WTC11 (cell line): ENCODE measurements around the gene SCAMP3. TPM values are rescaled to one million over a fixed set of nuclear protein-coding genes. Genes with fewer than 3 reads are reported as not detected.

Experiments
- ATAC-seq: fragments of 200-7000 bp; cut with Tn5 transposase; 2 replicates; pipeline ENCODE4 v1.10.0; 2021; ENCODE audit warnings: mild to moderate bottlenecking, moderate library complexity
- CTCF ChIA-PET: fragments of 300-600 bp; sonication (Branson Sonifier 250); formaldehyde crosslinking; loops from one replicate; lab custom pipeline; 2021; ENCODE audit warnings: antibody characterized with exemption; lab: Charles Lee
- POLR2A ChIA-PET: fragments of 350-600 bp; sonication (Branson Sonifier 250); formaldehyde crosslinking; loops from one replicate; lab custom pipeline; 2021; ENCODE audit warnings: antibody characterized with exemption; lab: Charles Lee
- DNase-seq: peaks from one replicate; pipeline ENCODE4 v3.0.0; 2021; ENCODE audit warnings: low spot score
- H3K27ac Mint-ChIP-seq: 2 replicates; pipeline ENCODE4 v1.8.0; 2021; ENCODE audit warnings: mixed read lengths
- H3K27me3 Mint-ChIP-seq: 2 replicates; pipeline ENCODE4 v1.8.0; 2021; ENCODE audit warnings: low read depth, mild to moderate bottlenecking, moderate library complexity, mixed read lengths
- H3K36me3 Mint-ChIP-seq: 2 replicates; pipeline ENCODE4 v1.8.0; 2021; ENCODE audit warnings: mixed read lengths
- H3K4me1 Mint-ChIP-seq: 2 replicates; pipeline ENCODE4 v1.8.0; 2022; ENCODE audit warnings: mixed read lengths
- H3K4me3 Mint-ChIP-seq: 2 replicates; pipeline ENCODE4 v1.8.0; 2021; ENCODE audit warnings: mild to moderate bottlenecking, moderate library complexity, mixed read lengths
- H3K9me3 Mint-ChIP-seq: 2 replicates; pipeline ENCODE4 v1.8.0; 2021; ENCODE audit warnings: mixed read lengths
- ETV6 ChIP-seq: sonication (generic); formaldehyde crosslinking; IDR thresholded peaks from 2 replicates; pipeline ENCODE4 v1.8.1; 2022; ENCODE audit warnings: mild to moderate bottlenecking, missing genetic modification reagents
- FOXJ3 ChIP-seq: sonication (generic); formaldehyde crosslinking; IDR thresholded peaks from 2 replicates; pipeline ENCODE4 v1.9.0; 2021; ENCODE audit warnings: missing genetic modification reagents, mild to moderate bottlenecking, borderline replicate concordance
- FOXK1 ChIP-seq: sonication (generic); formaldehyde crosslinking; IDR thresholded peaks from 2 replicates; pipeline ENCODE4 v1.8.0; 2022; ENCODE audit warnings: mild to moderate bottlenecking, moderate library complexity, missing genetic modification reagents
- GABPB1 ChIP-seq: sonication (generic); formaldehyde crosslinking; IDR thresholded peaks from 2 replicates; pipeline ENCODE4 v1.8.1; 2023; ENCODE audit warnings: mild to moderate bottlenecking, missing genetic modification reagents
- NFYB ChIP-seq: sonication (generic); formaldehyde crosslinking; conservative IDR thresholded peaks from 2 replicates; pipeline ENCODE4 v1.8.0; 2022; ENCODE audit warnings: low read depth, missing genetic modification reagents
- NR2C2 ChIP-seq: sonication (generic); formaldehyde crosslinking; IDR thresholded peaks from 2 replicates; pipeline ENCODE4 v1.8.0; 2022; ENCODE audit warnings: mild to moderate bottlenecking, missing genetic modification reagents
- OVOL2 ChIP-seq: fragments of 250-450 bp; sonication (Bioruptor Pico); IDR thresholded peaks from 2 replicates; pipeline ENCODE4 v1.9.0; 2021; ENCODE audit warnings: mild to moderate bottlenecking, borderline replicate concordance
- PRRX2 ChIP-seq: fragments of 250-450 bp; sonication (Bioruptor Pico); IDR thresholded peaks from 2 replicates; pipeline ENCODE4 v1.8.0; 2021; ENCODE audit warnings: mild to moderate bottlenecking
- SP1 ChIP-seq: sonication (generic); formaldehyde crosslinking; conservative IDR thresholded peaks from 2 replicates; pipeline ENCODE4 v1.8.1; 2022; ENCODE audit warnings: missing genetic modification reagents
- TCF7 ChIP-seq: sonication (generic); formaldehyde crosslinking; IDR thresholded peaks from 2 replicates; pipeline ENCODE4 v1.8.0; 2022; ENCODE audit warnings: mild to moderate bottlenecking, low read depth, missing genetic modification reagents, moderate library complexity
- TEAD1 ChIP-seq: sonication (generic); formaldehyde crosslinking; IDR thresholded peaks from 2 replicates; pipeline ENCODE4 v1.8.0; 2022; ENCODE audit warnings: mild to moderate bottlenecking, missing genetic modification reagents
- ZBTB21 ChIP-seq: sonication (generic); formaldehyde crosslinking; IDR thresholded peaks from 2 replicates; pipeline ENCODE4 v1.8.1; 2023; ENCODE audit warnings: mild to moderate bottlenecking, missing genetic modification reagents, borderline replicate concordance
- ZNF396 ChIP-seq: fragments of 250-450 bp; sonication (Bioruptor Pico); IDR thresholded peaks from 2 replicates; pipeline ENCODE4 v1.8.0; 2021; ENCODE audit warnings: mild to moderate bottlenecking, moderate library complexity, borderline replicate concordance
- ZNF416 ChIP-seq: fragments of 250-450 bp; sonication (Bioruptor Pico); IDR thresholded peaks from 2 replicates; pipeline ENCODE4 v1.9.0; 2021; ENCODE audit warnings: mild to moderate bottlenecking, inconsistent platforms
- total RNA-seq: library from RNA; stranded (reverse); gene quantifications from 3 replicates; pipeline ENCODE4 v1.2.3, GENCODE V29; 2021
- TF ChIP-seq, protein P1 (sequence below): fragments of 250-450 bp; sonication (Bioruptor Pico); IDR thresholded peaks from 2 replicates; pipeline ENCODE4 v1.9.0; 2021; ENCODE audit warnings: mild to moderate bottlenecking
- TF ChIP-seq, protein P2 (sequence below): fragments of 250-450 bp; sonication (Bioruptor Pico); IDR thresholded peaks from 2 replicates; pipeline ENCODE4 v1.9.0; 2021; ENCODE audit warnings: moderate library complexity, mild to moderate bottlenecking, inconsistent platforms, borderline replicate concordance
- TF ChIP-seq, protein P3 (sequence below): sonication (generic); formaldehyde crosslinking; IDR thresholded peaks from 2 replicates; pipeline ENCODE4 v1.8.1; 2023; ENCODE audit warnings: mild to moderate bottlenecking, missing genetic modification reagents, moderate library complexity
- TF ChIP-seq, protein P4 (sequence below): sonication (generic); formaldehyde crosslinking; IDR thresholded peaks from 2 replicates; pipeline ENCODE4 v1.8.1; 2023; ENCODE audit warnings: mild to moderate bottlenecking, missing genetic modification reagents, moderate library complexity
- TF ChIP-seq, protein P5 (sequence below): fragments of 250-450 bp; sonication (Bioruptor Pico); IDR thresholded peaks from 2 replicates; pipeline ENCODE4 v1.9.0; 2021; ENCODE audit warnings: mild to moderate bottlenecking
- TF ChIP-seq, protein P6 (sequence below): sonication (generic); formaldehyde crosslinking; IDR thresholded peaks from 2 replicates; pipeline ENCODE4 v1.8.1; 2022; ENCODE audit warnings: mild to moderate bottlenecking, moderate library complexity, missing genetic modification reagents
- TF ChIP-seq, protein P7 (sequence below): sonication (generic); formaldehyde crosslinking; IDR thresholded peaks from 2 replicates; pipeline ENCODE4 v1.8.1; 2023; ENCODE audit warnings: mild to moderate bottlenecking, moderate library complexity, missing genetic modification reagents
- TF ChIP-seq, protein P8 (sequence below): fragments of 250-450 bp; sonication (Bioruptor Pico); conservative IDR thresholded peaks from 2 replicates; pipeline ENCODE4 v1.9.0; 2021; ENCODE audit warnings: mild to moderate bottlenecking

SCAMP3 gene
- total RNA-seq, 1 experiment from 2014 or later = 58.8 TPM

DNA sequence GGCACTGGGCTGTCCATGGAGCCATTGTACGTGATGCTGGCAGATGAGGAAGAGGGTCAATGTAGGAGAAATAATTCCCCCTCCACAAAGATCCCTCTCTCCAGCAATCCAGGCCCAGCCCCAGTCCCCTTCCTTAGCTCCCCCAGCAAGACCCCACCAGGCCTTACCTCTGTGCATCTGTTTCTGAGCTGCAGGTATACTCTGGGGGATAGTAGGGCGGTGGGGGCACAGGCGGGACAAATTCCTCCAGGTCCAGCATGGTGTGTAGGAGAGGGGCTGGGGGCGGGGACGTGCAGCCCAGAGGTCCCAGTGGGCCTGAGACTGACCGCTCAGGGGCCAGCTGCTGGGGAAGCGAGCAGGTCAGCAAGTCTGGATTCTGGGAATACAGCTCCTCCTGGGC, 10.6 kb downstream of the SCAMP3 start (continued):
- TF ChIP-seq, protein P1, sequence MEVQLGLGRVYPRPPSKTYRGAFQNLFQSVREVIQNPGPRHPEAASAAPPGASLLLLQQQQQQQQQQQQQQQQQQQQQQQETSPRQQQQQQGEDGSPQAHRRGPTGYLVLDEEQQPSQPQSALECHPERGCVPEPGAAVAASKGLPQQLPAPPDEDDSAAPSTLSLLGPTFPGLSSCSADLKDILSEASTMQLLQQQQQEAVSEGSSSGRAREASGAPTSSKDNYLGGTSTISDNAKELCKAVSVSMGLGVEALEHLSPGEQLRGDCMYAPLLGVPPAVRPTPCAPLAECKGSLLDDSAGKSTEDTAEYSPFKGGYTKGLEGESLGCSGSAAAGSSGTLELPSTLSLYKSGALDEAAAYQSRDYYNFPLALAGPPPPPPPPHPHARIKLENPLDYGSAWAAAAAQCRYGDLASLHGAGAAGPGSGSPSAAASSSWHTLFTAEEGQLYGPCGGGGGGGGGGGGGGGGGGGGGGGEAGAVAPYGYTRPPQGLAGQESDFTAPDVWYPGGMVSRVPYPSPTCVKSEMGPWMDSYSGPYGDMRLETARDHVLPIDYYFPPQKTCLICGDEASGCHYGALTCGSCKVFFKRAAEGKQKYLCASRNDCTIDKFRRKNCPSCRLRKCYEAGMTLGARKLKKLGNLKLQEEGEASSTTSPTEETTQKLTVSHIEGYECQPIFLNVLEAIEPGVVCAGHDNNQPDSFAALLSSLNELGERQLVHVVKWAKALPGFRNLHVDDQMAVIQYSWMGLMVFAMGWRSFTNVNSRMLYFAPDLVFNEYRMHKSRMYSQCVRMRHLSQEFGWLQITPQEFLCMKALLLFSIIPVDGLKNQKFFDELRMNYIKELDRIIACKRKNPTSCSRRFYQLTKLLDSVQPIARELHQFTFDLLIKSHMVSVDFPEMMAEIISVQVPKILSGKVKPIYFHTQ = no peak
- TF ChIP-seq PRRX2 (CRISPR knock-in tag) = no peak

DNA sequence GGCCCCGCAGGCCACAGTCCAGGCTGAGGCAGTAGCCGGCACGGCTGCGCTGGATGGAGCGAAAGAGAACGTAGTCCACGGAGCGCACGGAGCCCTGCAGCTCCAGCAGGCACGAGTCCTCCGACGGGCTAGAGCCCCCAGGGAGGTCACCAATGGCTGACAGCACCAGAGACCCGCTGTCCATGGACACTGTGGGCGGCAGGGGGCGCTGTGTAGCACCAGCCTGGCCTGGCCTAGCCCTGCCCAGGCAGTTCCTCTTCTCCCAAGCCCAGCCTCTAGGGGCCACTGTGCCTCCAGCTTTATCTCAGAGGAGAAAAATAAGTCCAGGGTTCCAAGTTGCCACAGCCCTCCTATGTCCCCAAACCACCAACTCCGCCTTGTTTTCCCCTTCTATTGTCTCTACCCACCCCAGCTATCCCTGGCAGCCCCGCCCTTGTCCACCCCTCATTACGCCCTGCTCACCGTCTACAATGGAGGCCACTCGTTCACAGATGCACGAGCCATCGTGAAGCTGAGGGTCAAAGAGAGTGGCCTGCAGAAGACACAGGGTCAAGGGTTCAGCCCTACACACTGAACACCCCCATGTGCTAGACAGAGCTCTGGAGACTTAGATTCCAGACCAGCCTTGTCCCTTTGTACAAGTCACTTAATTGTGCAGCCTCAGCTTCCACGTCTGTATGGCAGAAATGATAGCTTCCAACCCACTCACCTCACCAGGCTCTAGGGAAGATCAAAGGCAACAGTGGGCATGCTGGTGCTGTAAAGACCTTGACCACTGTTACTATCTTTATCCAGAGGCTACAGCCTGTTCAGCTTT, 11.3 kb downstream of the SCAMP3 start:
- CTCF ChIA-PET = interaction anchor here (0.5 to 4.8 kb wide), 63 partner anchors 9 to 1484 kb away, joined by 3 to 204 read pairs (median 6); partner anchors contain the start of genes CLK2, FDPS, HCN3 and KRTCAP2
- POLR2A ChIA-PET = interaction anchor here (1.0 to 1.7 kb wide), 6 partner anchors 10 to 67 kb away, joined by 3 to 6 read pairs (median 4); partner anchors contain the start of gene CLK2
- TF ChIP-seq ZBTB21 (CRISPR knock-in tag) (no peak), FOXJ3 (CRISPR knock-in tag) (no peak), NR2C2 (CRISPR knock-in tag) (no peak), TEAD1 (CRISPR knock-in tag) (peak; percentile 50; the same call in 1 of the 2 replicates), FOXK1 (CRISPR knock-in tag) (0 out of 2 replicates have a peak, but pooled peaks have one; percentile 17), OVOL2 (no peak), ZNF416 (CRISPR knock-in tag) (peak; percentile 32; the same call in 1 of the 2 replicates), NFYB (CRISPR knock-in tag) (no peak), SP1 (peak; percentile 33; the same call in 1 of the 2 replicates), ZNF396 (CRISPR knock-in tag) (no peak), TCF7 (CRISPR knock-in tag) (no peak), GABPB1 (CRISPR knock-in tag) (no peak), ETV6 (CRISPR knock-in tag) (no peak)
- TF ChIP-seq, protein P2, sequence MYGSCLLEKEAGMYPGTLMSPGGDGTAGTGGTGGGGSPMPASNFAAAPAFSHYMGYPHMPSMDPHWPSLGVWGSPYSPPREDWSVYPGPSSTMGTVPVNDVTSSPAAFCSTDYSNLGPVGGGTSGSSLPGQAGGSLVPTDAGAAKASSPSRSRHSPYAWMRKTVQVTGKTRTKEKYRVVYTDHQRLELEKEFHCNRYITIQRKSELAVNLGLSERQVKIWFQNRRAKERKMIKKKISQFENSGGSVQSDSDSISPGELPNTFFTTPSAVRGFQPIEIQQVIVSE (CRISPR knock-in tag) = no peak
- TF ChIP-seq, protein P3, sequence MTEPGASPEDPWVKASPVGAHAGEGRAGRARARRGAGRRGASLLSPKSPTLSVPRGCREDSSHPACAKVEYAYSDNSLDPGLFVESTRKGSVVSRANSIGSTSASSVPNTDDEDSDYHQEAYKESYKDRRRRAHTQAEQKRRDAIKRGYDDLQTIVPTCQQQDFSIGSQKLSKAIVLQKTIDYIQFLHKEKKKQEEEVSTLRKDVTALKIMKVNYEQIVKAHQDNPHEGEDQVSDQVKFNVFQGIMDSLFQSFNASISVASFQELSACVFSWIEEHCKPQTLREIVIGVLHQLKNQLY (CRISPR knock-in tag) = no peak
- TF ChIP-seq, protein P4, sequence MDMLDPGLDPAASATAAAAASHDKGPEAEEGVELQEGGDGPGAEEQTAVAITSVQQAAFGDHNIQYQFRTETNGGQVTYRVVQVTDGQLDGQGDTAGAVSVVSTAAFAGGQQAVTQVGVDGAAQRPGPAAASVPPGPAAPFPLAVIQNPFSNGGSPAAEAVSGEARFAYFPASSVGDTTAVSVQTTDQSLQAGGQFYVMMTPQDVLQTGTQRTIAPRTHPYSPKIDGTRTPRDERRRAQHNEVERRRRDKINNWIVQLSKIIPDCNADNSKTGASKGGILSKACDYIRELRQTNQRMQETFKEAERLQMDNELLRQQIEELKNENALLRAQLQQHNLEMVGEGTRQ (CRISPR knock-in tag) = no peak
- TF ChIP-seq, protein P5, sequence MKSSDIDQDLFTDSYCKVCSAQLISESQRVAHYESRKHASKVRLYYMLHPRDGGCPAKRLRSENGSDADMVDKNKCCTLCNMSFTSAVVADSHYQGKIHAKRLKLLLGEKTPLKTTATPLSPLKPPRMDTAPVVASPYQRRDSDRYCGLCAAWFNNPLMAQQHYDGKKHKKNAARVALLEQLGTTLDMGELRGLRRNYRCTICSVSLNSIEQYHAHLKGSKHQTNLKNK (CRISPR knock-in tag) = no peak
- TF ChIP-seq, protein P6, sequence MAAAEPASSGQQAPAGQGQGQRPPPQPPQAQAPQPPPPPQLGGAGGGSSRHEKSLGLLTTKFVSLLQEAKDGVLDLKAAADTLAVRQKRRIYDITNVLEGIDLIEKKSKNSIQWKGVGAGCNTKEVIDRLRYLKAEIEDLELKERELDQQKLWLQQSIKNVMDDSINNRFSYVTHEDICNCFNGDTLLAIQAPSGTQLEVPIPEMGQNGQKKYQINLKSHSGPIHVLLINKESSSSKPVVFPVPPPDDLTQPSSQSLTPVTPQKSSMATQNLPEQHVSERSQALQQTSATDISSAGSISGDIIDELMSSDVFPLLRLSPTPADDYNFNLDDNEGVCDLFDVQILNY (CRISPR knock-in tag) = no peak
- TF ChIP-seq, protein P7, sequence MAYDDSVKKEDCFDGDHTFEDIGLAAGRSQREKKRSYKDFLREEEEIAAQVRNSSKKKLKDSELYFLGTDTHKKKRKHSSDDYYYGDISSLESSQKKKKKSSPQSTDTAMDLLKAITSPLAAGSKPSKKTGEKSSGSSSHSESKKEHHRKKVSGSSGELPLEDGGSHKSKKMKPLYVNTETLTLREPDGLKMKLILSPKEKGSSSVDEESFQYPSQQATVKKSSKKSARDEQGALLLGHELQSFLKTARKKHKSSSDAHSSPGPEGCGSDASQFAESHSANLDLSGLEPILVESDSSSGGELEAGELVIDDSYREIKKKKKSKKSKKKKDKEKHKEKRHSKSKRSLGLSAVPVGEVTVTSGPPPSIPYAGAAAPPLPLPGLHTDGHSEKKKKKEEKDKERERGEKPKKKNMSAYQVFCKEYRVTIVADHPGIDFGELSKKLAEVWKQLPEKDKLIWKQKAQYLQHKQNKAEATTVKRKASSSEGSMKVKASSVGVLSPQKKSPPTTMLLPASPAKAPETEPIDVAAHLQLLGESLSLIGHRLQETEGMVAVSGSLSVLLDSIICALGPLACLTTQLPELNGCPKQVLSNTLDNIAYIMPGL = peak; percentile 95
- TF ChIP-seq, protein P8, sequence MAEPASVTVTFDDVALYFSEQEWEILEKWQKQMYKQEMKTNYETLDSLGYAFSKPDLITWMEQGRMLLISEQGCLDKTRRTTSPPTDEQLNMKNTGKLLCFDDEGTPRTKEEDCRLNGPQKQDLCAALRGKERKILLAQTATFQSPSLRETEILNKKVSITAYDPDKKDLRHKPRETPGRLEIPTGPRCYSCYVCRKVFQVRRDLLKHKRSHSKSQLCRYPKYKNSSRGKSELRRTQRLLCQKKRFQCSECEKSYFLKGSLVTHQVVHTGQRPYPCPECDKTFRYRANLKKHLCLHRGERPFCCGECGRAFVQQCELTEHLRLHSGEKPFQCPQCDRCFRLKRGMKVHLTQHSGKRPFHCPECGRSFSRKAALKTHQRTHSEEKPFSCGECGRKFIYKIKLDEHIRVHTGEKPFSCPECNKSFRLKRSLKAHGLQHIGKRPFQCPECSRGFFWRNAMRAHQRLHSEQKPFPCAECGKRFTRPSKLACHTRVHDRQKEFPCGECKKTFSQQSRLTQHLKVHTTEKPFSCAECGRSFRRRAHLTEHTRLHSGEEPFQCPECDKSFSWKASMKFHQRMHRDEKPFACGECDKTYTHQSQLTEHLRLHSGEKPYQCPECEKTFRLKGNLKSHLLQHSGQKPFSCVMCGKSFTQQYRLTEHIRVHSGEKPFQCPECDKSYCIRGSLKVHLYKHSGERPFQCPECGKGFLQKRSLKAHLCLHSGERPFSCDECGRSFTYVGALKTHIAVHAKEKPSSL (CRISPR knock-in tag) = no peak

More for the DNA sequence above, 11.3 kb downstream of the SCAMP3 start:
- Mint-ChIP-seq H3K4me3 (peak overlapping the region; percentile 58), H3K9me3 (no peaks in the 10 kb centered on the region), H3K27me3 (peaks cover 16% of the 10 kb centered on the region), H3K27ac (peak overlapping the region; percentile 89), H3K36me3 (peaks cover 17% of the 10 kb centered on the region), H3K4me1 (peaks cover 24% of the 10 kb centered on the region)
- ATAC-seq = peak; percentile 87
- peak; percentile 99 for DNase-seq
